C4-2B (cell line): ENCODE measurements around the gene TCF20.

Experiments used
- ZFX ChIP-seq: fragments of 450-650 bp; IDR thresholded peaks from 2 replicates; pipeline ENCODE4 v1.6.1; 2017
- TF ChIP-seq, protein P1 (sequence below): fragments of 450-650 bp; conservative IDR thresholded peaks from 2 replicates; pipeline ENCODE4 v1.5.1; 2017; ENCODE audit warnings: mild to moderate bottlenecking

GRCh38 chr22:42310291-42311015 is 40.0 kb upstream of the TCF20 start:
- TF ChIP-seq, protein P1, sequence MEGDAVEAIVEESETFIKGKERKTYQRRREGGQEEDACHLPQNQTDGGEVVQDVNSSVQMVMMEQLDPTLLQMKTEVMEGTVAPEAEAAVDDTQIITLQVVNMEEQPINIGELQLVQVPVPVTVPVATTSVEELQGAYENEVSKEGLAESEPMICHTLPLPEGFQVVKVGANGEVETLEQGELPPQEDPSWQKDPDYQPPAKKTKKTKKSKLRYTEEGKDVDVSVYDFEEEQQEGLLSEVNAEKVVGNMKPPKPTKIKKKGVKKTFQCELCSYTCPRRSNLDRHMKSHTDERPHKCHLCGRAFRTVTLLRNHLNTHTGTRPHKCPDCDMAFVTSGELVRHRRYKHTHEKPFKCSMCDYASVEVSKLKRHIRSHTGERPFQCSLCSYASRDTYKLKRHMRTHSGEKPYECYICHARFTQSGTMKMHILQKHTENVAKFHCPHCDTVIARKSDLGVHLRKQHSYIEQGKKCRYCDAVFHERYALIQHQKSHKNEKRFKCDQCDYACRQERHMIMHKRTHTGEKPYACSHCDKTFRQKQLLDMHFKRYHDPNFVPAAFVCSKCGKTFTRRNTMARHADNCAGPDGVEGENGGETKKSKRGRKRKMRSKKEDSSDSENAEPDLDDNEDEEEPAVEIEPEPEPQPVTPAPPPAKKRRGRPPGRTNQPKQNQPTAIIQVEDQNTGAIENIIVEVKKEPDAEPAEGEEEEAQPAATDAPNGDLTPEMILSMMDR: no peak
- TF ChIP-seq ZFX: no peak
